NT2/D1 (cell line): Measurements from ENCODE around the gene RIPK1.

Experiments used
- SUZ12 ChIP-seq: IDR thresholded peaks from 2 replicates; pipeline ENCODE4 v1.6.1; 2011; ENCODE audit not compliant: insufficient read length, insufficient read depth; ENCODE audit errors: extremely low read depth
- ZNF274 ChIP-seq: IDR thresholded peaks from 2 replicates; pipeline ENCODE4 v1.6.1; 2011; ENCODE audit warnings: mild to moderate bottlenecking, low read depth, low read length

- no peak for TF ChIP-seq ZNF274
- TF ChIP-seq SUZ12: no peak
Measured at GRCh38 chr6:3135668-3136291, 67.5 kb downstream of the RIPK1 start.
